HT1080 (cell line): Measurements from ENCODE around the gene FKBP5. TPM values are rescaled to one million over a fixed set of nuclear protein-coding genes. Genes with fewer than 3 reads are reported as not detected.
"Not testable (repeated sequence)": the region's sequence is repeated elsewhere in the genome, so short reads cannot be mapped to it uniquely, and the experiment has no call there.

Experiments used
- DNase-seq: peaks from one replicate; pipeline ENCODE4 v3.0.0-alpha.2; 2015; ENCODE audit warnings: low read depth
- total RNA-seq: library from RNA; depleted of rRNA; stranded (reverse); fragments of >200 nt; shearing (Covaris generic); gene quantifications from 2 replicates; pipeline ENCODE4 v1.2.3, GENCODE V29; 2014

Gene FKBP5
- total RNA-seq, 1 experiment from 2014 or later = 15.2 TPM

GRCh38 chr6:35691027-35691824 lies 2.5 kb upstream of the FKBP5 start:
- DNase-seq = no peak

GRCh38 chr6:35690484-35690883 lies 1.8 kb upstream of the FKBP5 start:
- DNase-seq = no peak

- DNase-seq = not testable (repeated sequence)
These were observed 1.3 kb upstream of the FKBP5 start for GRCh38 chr6:35690006-35690405.

GRCh38 chr6:35687658-35688604 lies 784 bp downstream of the FKBP5 start:
- peak; percentile 46 for DNase-seq

GRCh38 chr6:35686873-35687555 lies 1.7 kb downstream of the FKBP5 start:
- no peak for DNase-seq

GRCh38 chr6:35686436-35686835 lies 2.3 kb downstream of the FKBP5 start:
- DNase-seq = no peak

GRCh38 chr6:35683267-35683666 lies 5.4 kb downstream of the FKBP5 start:
- DNase-seq = no peak

GRCh38 chr6:35681298-35681697 lies 7.4 kb downstream of the FKBP5 start:
- no peak for DNase-seq

- DNase-seq = no peak
These were observed 9.3 kb downstream of the FKBP5 start for GRCh38 chr6:35679399-35679798.

GRCh38 chr6:35678814-35679213 lies 9.9 kb downstream of the FKBP5 start:
- no peak for DNase-seq

- no peak for DNase-seq
These were observed 10.6 kb downstream of the FKBP5 start for GRCh38 chr6:35678021-35678654.

- no peak for DNase-seq
These were observed 11.3 kb downstream of the FKBP5 start for GRCh38 chr6:35677456-35677855.

- DNase-seq = no peak
These were observed 12.8 kb downstream of the FKBP5 start for GRCh38 chr6:35675871-35676459.

- no peak for DNase-seq
These were observed 14.1 kb downstream of the FKBP5 start for GRCh38 chr6:35674594-35674993.

- DNase-seq = no peak
These were observed 15.0 kb downstream of the FKBP5 start for GRCh38 chr6:35673755-35674154.

GRCh38 chr6:35673284-35673666 lies 15.4 kb downstream of the FKBP5 start:
- not testable (repeated sequence) for DNase-seq

- DNase-seq = not testable (repeated sequence)
These were observed 18.3 kb downstream of the FKBP5 start for GRCh38 chr6:35670453-35670852.

GRCh38 chr6:35669451-35670045 lies 19.2 kb downstream of the FKBP5 start:
- peak; percentile 39 for DNase-seq

GRCh38 chr6:35668744-35669450 lies 19.8 kb downstream of the FKBP5 start:
- DNase-seq = peak; percentile 31

GRCh38 chr6:35668096-35668495 lies 20.6 kb downstream of the FKBP5 start:
- no peak for DNase-seq
